ENCODE measurements around the gene CETP. TPM values are rescaled to one million over a fixed set of nuclear protein-coding genes. Genes with fewer than 3 reads are reported as not detected.
"Not testable (repeated sequence)": the region's sequence is repeated elsewhere in the genome, so short reads cannot be mapped to it uniquely, and the experiment has no call there.

CETP gene
- total and polyA plus RNA-seq, 9 of the 15 experiments (the other 6 are each of a cell fraction or from before 2014, with no cell fraction given): 0.07 to 0.11 TPM; not detected in 7

GRCh38 chr16:56990407-56991286, 28.9 kb downstream of the CETP start:
- Histone ChIP-seq H3K9ac (ENCODE audit: insufficient read depth in 1 of 2, low read depth in 2 of 2, low read length in 2 of 2) (no peak overlapping the region), H3K27me3 (ENCODE audit: control insufficient read depth in 2 of 2, insufficient read depth in 2 of 2, low read length in 2 of 2) (peaks cover 37 to 68% of the 10 kb centered on the region in 2 experiments), H3K9me1 (ENCODE audit: control insufficient read depth, insufficient read depth, low read length) (no peaks in the 10 kb centered on the region), H2AFZ (ENCODE audit: low read depth, low read length) (no peak overlapping the region), H3K4me2 (ENCODE audit: insufficient read depth, low read length) (no peak overlapping the region), H3K79me2 (ENCODE audit: control insufficient read depth, insufficient read depth, low read length) (no peaks in the 10 kb centered on the region), H4K20me1 (replicated peaks; ENCODE audit: control insufficient read depth, insufficient read depth, low read length) (peaks cover 4% of the 10 kb centered on the region), H3K36me3 (ENCODE audit: control insufficient read depth, insufficient read depth, low read length) (no peaks in the 10 kb centered on the region), H3K9me3 (replicated peaks; ENCODE audit: control insufficient read depth, insufficient read depth, low read depth, low read length) (no peaks in the 10 kb centered on the region), H3K4me3 (no peak overlapping the region), H3K27ac (ENCODE audit: extremely low read depth, low read depth, low read length) (no peak overlapping the region), H3K4me1 (replicated peaks in 1 of 2; ENCODE audit: control insufficient read depth in 2 of 2, insufficient read depth in 2 of 2, low read length in 2 of 2) (peaks cover 0 to 14% of the 10 kb centered on the region in 2 experiments; a peak in 3 of 5 replicates)
- DNase-seq (ENCODE audit: extremely low read depth in 1 of 4, low spot score in 3 of 4): no peak
- ChIA-PET CTCF (ENCODE audit: low intra/inter-chr PET ratio) (no interaction called here), POLR2A (no interaction called here)
- in situ Hi-C loops (cut with MboI): no loop called here
- ATAC-seq: no peak
- FAIRE-seq: no peak
- BruUV-seq (replicated peaks): no TSS peak
- TF ChIP-seq CBX8 (IDR thresholded peaks at IDR 0.05; ENCODE audit: borderline replicate concordance, extremely low read depth, low read depth, low read length, poor library complexity, severe bottlenecking) (peak; percentile 67), CBX2 (IDR thresholded peaks at IDR 0.05; ENCODE audit: insufficient read depth, low read length, poor library complexity, severe bottlenecking) (peak; percentile 72), ZNF639 (CRISPR knock-in tag; conservative IDR thresholded peaks at IDR 0.05 in 1 of 2, IDR thresholded peaks at IDR 0.05 in 1 of 2) (no peak)
- intact Hi-C loops (cut with micrococcal nuclease): no loop called here
- WGBS (ENCODE audit: insufficient coverage, low coverage, missing lambda C conversion rate): 10% methylated on average over 16 of the region's 16 CpGs

GRCh38 chr16:56992431-56992830, 30.7 kb downstream of the CETP start:
- H4K20me1 ChIP-seq (replicated peaks; ENCODE audit: control insufficient read depth, insufficient read depth, low read length); BruUV-seq (replicated peaks); FAIRE-seq; H3K9me1 ChIP-seq (ENCODE audit: control insufficient read depth, insufficient read depth, low read length); H3K4me2 ChIP-seq (ENCODE audit: insufficient read depth, low read length); H3K4me3 ChIP-seq; ATAC-seq; H3K79me2 ChIP-seq (ENCODE audit: control insufficient read depth, insufficient read depth, low read length); CTCF ChIA-PET (ENCODE audit: low intra/inter-chr PET ratio); H3K9ac ChIP-seq (ENCODE audit: insufficient read depth in 1 of 2, low read depth in 2 of 2, low read length in 2 of 2); intact Hi-C loops (cut with micrococcal nuclease); H3K9me3 ChIP-seq (replicated peaks; ENCODE audit: control insufficient read depth, insufficient read depth, low read depth, low read length); H3K36me3 ChIP-seq (ENCODE audit: control insufficient read depth, insufficient read depth, low read length); H3K27ac ChIP-seq (ENCODE audit: extremely low read depth, low read depth, low read length); in situ Hi-C loops (cut with MboI); DNase-seq (ENCODE audit: extremely low read depth in 1 of 4, low spot score in 3 of 4); H2AFZ ChIP-seq (ENCODE audit: low read depth, low read length): not testable (repeated sequence)
- Histone ChIP-seq H3K4me1 (replicated peaks in 1 of 2; ENCODE audit: control insufficient read depth in 2 of 2, insufficient read depth in 2 of 2, low read length in 2 of 2) (peaks cover 0 to 14% of the 10 kb centered on the region in 2 experiments; a peak in 3 of 5 replicates), H3K27me3 (ENCODE audit: control insufficient read depth in 2 of 2, insufficient read depth in 2 of 2, low read length in 2 of 2) (peaks cover 33 to 57% of the 10 kb centered on the region in 2 experiments)
- 0% methylated on average over 1 of the region's 1 CpG for WGBS (ENCODE audit: insufficient coverage, low coverage, missing lambda C conversion rate)
- POLR2A ChIA-PET: interaction anchor here (0.5 to 0.7 kb wide), 3 partner anchors 59 to 1008 kb away, joined by 3 read pairs; no protein-coding TSS in a partner anchor

All from K562 (cell line).